GM12865 (cell line): Measurements from ENCODE around the gene BLOC1S5.

ENCODE experiments used
- DNase-seq: peaks from one replicate; pipeline ENCODE4 v3.0.0; 2010; ENCODE audit warnings: low read depth
- H3K4me3 ChIP-seq: 2 replicates; pipeline ENCODE4 v1.5.1; 2011; ENCODE audit warnings: mild to moderate bottlenecking, low read depth, low read length, control low read depth
- TF ChIP-seq, protein P1 (sequence below): IDR thresholded peaks from 2 replicates; pipeline ENCODE4 v1.5.1; 2011; ENCODE audit warnings: low read length, control low read depth, low read depth, inconsistent platforms; ENCODE audit not compliant: insufficient read depth; ENCODE audit errors: missing control alignments

The BLOC1S5 gene

GRCh38 chr6:8082572-8082953 is 18.4 kb upstream of the BLOC1S5 start:
- H3K4me3 ChIP-seq: no peak overlapping the region
- no peak for DNase-seq
- TF ChIP-seq, protein P1, sequence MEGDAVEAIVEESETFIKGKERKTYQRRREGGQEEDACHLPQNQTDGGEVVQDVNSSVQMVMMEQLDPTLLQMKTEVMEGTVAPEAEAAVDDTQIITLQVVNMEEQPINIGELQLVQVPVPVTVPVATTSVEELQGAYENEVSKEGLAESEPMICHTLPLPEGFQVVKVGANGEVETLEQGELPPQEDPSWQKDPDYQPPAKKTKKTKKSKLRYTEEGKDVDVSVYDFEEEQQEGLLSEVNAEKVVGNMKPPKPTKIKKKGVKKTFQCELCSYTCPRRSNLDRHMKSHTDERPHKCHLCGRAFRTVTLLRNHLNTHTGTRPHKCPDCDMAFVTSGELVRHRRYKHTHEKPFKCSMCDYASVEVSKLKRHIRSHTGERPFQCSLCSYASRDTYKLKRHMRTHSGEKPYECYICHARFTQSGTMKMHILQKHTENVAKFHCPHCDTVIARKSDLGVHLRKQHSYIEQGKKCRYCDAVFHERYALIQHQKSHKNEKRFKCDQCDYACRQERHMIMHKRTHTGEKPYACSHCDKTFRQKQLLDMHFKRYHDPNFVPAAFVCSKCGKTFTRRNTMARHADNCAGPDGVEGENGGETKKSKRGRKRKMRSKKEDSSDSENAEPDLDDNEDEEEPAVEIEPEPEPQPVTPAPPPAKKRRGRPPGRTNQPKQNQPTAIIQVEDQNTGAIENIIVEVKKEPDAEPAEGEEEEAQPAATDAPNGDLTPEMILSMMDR: no peak

GRCh38 chr6:8080362-8081151 is 16.4 kb upstream of the BLOC1S5 start:
- DNase-seq: no peak
- TF ChIP-seq, protein P1: no peak
- H3K4me3 ChIP-seq: no peak overlapping the region

- TF ChIP-seq, protein P1: no peak
- H3K4me3 ChIP-seq: no peak overlapping the region
- no peak for DNase-seq
Observed at GRCh38 chr6:8079126-8079525, 14.9 kb upstream of the BLOC1S5 start.

- no peak for DNase-seq
- TF ChIP-seq, protein P1: no peak
- no peak overlapping the region for H3K4me3 ChIP-seq
Observed at GRCh38 chr6:8077991-8078390, 13.8 kb upstream of the BLOC1S5 start.

- TF ChIP-seq, protein P1: no peak
- H3K4me3 ChIP-seq: no peak overlapping the region
- DNase-seq: no peak
Observed at GRCh38 chr6:8075704-8076103, 11.5 kb upstream of the BLOC1S5 start.

DNA sequence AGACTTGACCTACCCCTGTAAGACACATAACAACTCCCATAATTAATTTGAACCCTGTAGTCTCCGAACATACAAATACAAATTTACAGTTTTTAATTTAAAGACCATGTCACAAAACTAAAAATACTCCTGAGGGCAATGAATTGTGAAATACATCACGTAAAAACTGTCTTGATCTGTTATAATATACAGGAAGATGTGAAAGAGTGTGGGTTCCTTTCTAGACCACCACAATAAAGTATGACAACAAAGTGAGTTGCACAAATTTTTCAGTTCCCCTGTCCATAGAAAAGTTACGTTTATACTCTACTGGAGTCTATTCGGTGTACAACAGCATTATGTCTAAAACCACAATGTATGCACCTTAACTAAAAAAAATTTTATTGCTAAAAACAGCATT is 11.0 kb upstream of the BLOC1S5 start:
- DNase-seq: no peak
- TF ChIP-seq, protein P1: no peak
- no peak overlapping the region for H3K4me3 ChIP-seq

DNA sequence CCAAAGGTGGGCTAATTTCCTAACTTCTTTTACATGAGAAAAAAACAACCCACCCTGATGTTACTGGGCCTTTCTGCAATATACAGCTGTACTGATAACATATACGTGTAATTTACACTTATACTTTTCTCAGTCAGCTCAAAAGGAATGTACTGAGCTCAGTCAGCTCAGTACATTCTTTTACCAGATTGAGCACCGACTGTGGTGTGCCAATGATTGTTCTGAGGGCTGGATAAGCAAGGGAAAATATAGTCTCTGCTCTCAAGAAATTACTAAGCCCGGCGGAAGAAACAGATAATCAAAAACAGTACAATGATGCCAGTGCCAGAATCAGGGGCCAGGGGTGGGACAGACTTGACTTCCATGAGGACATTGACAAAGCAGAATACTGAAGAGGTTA is 10.0 kb upstream of the BLOC1S5 start:
- TF ChIP-seq, protein P1: no peak
- DNase-seq: no peak
- H3K4me3 ChIP-seq: no peak overlapping the region
